HG02623 (cell line): ENCODE measurements around the gene GRB14.
"Not testable (repeated sequence)": the region's sequence is repeated elsewhere in the genome, so short reads cannot be mapped to it uniquely, and the experiment has no call there.

Source experiments
- ATAC-seq: cut with Tn5 transposase; IDR thresholded peaks from one replicate; pipeline ENCODE4 v1.9.1; 2021; ENCODE audit warnings: moderate library complexity; ENCODE audit not compliant: unreplicated experiment

Gene GRB14

GRCh38 chr2:164560181-164560792 is 61.0 kb downstream of the GRB14 start:
- no peak for ATAC-seq

- no peak for ATAC-seq
Measured at GRCh38 chr2:164558450-164558849, 62.8 kb downstream of the GRB14 start.

GRCh38 chr2:164554487-164554886 is 66.8 kb downstream of the GRB14 start:
- no peak for ATAC-seq

DNA sequence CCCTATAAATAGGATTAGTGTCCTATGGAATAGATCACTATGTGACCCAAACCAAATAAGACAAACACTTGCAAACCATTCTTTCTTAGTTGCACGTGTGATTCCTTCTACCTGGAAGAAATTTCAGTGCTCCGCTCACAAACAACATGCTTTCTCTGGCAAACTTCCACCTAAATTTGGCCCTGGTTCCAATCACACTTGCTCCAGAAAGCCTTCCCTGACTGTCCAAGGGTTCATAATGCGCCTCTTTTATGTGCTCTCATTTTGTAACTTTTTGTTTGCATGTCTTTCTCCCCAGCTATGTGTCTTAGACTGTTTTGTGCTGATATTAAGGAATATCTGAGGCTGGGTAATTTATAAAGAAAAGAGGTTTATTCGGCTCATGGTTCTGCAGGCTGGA is 69.8 kb downstream of the GRB14 start:
- ATAC-seq: no peak

- not testable (repeated sequence) for ATAC-seq
Measured at GRCh38 chr2:164549705-164550104, 71.6 kb downstream of the GRB14 start.

- ATAC-seq: no peak
Measured at GRCh38 chr2:164545484-164545883, 75.8 kb downstream of the GRB14 start.

GRCh38 chr2:164542581-164543021 is 78.7 kb downstream of the GRB14 start:
- ATAC-seq: no peak

- peak; percentile 58 for ATAC-seq
Measured at GRCh38 chr2:164538240-164538866, 82.9 kb downstream of the GRB14 start.

DNA sequence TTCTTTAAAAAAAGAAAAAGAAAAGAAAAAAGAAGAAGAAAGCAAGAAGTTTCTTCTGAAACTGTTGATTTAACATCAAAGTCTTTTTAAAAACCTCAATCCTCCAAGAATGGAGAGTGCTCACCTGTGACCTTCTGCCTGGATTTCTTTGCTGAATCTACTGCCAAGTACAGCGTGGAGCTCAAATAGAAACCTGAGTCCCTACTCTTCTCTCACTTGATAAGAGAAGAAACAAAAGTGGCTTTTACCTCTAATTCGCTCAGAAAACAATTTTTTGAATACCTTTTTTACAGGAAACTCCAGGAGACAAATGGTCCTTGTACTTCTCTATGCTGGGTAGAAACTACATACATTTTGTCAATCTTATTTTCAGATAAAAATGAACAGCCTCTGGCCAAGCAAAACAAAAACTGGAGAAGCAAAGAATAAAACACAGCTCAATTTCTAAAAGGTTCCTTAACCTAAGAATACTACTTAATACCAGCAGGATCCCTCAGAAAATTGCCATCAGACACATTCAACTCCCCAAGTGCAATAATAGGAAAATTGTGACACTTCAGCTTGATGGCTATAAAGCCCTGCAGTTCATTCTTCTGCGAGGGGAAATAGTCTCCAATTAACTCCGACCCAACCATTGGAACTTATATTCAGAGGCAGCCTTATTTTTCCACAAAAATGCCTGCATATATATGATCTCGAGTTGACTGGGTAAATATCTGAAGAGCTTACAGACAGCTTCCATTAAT is 85.8 kb downstream of the GRB14 start:
- no peak for ATAC-seq

GRCh38 chr2:164530464-164530863 is 90.8 kb downstream of the GRB14 start:
- ATAC-seq: no peak

GRCh38 chr2:164523726-164524125 is 97.6 kb downstream of the GRB14 start:
- ATAC-seq: no peak

DNA sequence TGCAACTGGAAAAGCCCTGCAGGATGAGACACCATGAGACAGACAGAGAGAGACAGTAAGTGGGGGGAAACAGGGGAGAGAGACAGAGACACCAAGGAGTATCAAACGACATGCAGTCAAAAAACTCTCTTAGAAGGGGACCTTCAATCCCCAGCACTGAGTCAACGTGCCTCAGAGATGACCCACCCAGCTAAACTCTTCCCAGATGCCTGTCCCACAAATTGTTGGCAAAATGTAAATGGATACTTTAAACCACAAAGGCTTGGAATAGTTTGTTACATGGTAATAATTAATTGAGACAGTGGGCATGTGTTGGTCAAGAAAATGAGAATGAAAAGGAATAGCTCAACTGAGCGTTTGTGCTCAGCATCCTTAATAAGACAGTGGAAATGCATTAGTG is 98.3 kb downstream of the GRB14 start:
- no peak for ATAC-seq

GRCh38 chr2:164522561-164522981 is 98.7 kb downstream of the GRB14 start:
- no peak for ATAC-seq

GRCh38 chr2:164515734-164516133 is 105.5 kb downstream of the GRB14 start:
- no peak for ATAC-seq

- no peak for ATAC-seq
Measured at GRCh38 chr2:164515030-164515429, 106.3 kb downstream of the GRB14 start.

GRCh38 chr2:164514491-164514890 is 106.8 kb downstream of the GRB14 start:
- ATAC-seq: no peak

- ATAC-seq: no peak
Measured at GRCh38 chr2:164512871-164513270, 108.4 kb downstream of the GRB14 start.

- ATAC-seq: no peak
Measured at GRCh38 chr2:164511738-164512137, 109.5 kb downstream of the GRB14 start.

DNA sequence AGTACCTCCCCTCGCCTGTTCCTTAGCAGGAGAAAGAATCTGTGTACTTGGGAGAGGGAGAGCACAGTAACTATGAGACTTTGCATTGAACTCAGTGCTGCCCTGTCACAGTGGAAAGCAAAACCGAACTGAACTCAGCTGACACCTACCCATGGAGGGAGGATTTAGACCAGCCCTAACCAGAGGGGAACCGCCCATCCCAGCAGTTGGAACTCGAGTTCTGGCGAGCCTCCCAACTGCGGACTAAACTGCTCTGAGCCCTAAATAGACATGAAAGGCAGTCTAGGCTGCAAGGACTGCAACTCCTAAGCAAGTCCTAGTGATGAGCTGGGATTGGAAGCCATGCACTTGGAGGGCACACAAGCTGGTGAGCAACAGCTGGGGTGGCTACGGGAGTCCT is 110.4 kb downstream of the GRB14 start:
- no peak for ATAC-seq

DNA sequence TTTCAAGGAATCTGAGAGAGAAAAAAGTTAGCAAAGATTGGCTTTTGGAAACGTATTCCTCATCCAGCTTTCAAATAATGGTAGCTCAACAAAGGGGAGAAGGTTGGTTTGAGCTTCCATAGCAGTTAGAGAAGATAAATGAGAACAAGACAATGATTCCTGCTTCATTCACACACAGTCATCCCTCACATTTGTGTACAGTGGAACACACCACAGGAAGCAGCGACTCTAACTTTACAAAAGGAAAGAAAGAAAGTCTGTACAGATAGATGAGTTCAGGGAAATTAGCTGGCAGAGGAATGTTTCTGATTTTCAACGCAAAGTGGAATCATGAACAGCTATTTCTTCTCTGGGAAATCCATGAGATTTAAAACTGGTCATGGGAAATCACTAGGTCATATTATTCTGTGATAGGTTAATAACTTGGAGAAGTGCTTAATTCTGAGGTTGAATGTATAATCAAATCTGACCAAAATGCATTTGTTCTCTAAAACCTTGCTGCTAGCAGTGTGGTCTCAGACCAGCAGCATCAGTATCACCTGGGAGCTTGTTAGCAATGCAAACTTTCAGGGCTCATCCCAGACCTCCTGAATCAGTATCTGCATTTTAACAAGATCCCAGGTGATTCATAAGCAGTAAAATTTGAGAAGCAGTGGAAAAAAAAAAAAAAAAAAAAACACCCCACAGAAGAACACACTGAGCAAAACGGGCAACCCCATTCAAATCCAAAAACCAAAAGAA is 112.0 kb downstream of the GRB14 start:
- ATAC-seq: no peak

DNA sequence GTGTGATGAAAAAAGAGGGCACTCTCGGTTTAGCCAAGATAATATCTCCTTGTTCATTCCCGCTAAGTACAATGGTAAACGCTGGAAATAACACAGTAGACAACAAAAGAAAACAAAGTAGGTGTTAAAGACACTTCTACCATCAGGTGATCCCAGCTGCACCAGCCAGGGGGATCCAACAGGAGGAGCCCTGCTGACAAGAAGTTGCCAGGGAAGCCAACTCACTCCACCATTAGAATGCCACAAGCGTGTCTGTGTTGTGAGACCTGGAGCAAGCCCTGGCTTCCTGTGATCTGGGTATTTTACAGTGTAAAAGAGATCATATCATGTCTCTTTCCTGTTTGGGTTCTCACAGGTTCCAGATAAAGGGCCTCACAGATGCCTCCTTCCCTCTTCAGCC is 117.0 kb downstream of the GRB14 start:
- no peak for ATAC-seq
